Parathyroid adenoma (tissue), 2 donors: ENCODE results near the gene TACC2.
A peak's percentile ranks its signal among the peaks of the same experiment; 100 is the strongest.

Experiments
- H2AFZ ChIP-seq: fragments of 300-600 bp; sonication (generic); one replicate; pipeline ENCODE4 v1.7.0; 2017; ENCODE audit warnings: antibody characterized with exemption, mild to moderate bottlenecking
- H3K27ac ChIP-seq: fragments of 300-600 bp; sonication (generic); one replicate; pipeline ENCODE4 v1.7.0; 2017
- H3K27me3 ChIP-seq: fragments of 300-600 bp; sonication (generic); one replicate; pipeline ENCODE4 v1.7.0; 2017; ENCODE audit warnings: low read length; ENCODE audit not compliant: control insufficient read depth, insufficient read depth
- H3K36me3 ChIP-seq: fragments of 300-600 bp; sonication (generic); one replicate; pipeline ENCODE4 v1.7.0; 2017; ENCODE audit warnings: low read length; ENCODE audit not compliant: control insufficient read depth, insufficient read depth
- H3K4me1 ChIP-seq: fragments of 300-600 bp; sonication (generic); one replicate; pipeline ENCODE4 v1.7.0; 2017; ENCODE audit warnings: control low read depth
- H3K4me2 ChIP-seq: fragments of 300-600 bp; sonication (generic); one replicate; pipeline ENCODE4 v1.7.0; 2017; ENCODE audit warnings: low read length
- H3K4me3 ChIP-seq: fragments of 300-600 bp; sonication (generic); one replicate; pipeline ENCODE4 v1.7.0; 2017; ENCODE audit warnings: low read depth, low read length
- H3K79me2 ChIP-seq: fragments of 300-600 bp; sonication (generic); one replicate; pipeline ENCODE4 v1.7.0; 2017; ENCODE audit warnings: control low read depth
- H3K9ac ChIP-seq: fragments of 300-600 bp; sonication (generic); one replicate; pipeline ENCODE4 v1.7.0; 2017; ENCODE audit warnings: mild to moderate bottlenecking
- H3K9me3 ChIP-seq: fragments of 300-600 bp; sonication (generic); one replicate; pipeline ENCODE4 v1.7.0; 2017; ENCODE audit warnings: low read length; ENCODE audit not compliant: control insufficient read depth
- CTCF ChIP-seq: fragments of 300-600 bp; sonication (generic); IDR thresholded peaks from one replicate; pipeline ENCODE4 v1.7.0; 2017; ENCODE audit warnings: antibody characterized with exemption, mild to moderate bottlenecking
- donor health status: primary hyperparathyroidism.

TACC2 gene

GRCh38 chr10:122296363-122297120 is 307.6 kb downstream of the TACC2 start:
- Histone ChIP-seq H3K9me3 (no peaks in the 10 kb centered on the region), H3K27me3 (no peaks in the 10 kb centered on the region), H3K4me2 (no peak overlapping the region), H3K36me3 (no peaks in the 10 kb centered on the region), H2AFZ (no peak overlapping the region), H3K9ac (no peak overlapping the region), H3K27ac (no peak overlapping the region), H3K79me2 (no peaks in the 10 kb centered on the region), H3K4me1 (no peaks in the 10 kb centered on the region), H3K4me3 (no peak overlapping the region)
- no peak for TF ChIP-seq CTCF

- TF ChIP-seq CTCF: no peak
- H3K27me3 ChIP-seq: no peaks in the 10 kb centered on the region
- no peaks in the 10 kb centered on the region for H3K4me1 ChIP-seq
- H3K4me3 ChIP-seq: no peak overlapping the region
- no peaks in the 10 kb centered on the region for H3K36me3 ChIP-seq
- H3K27ac ChIP-seq: no peak overlapping the region
- no peak overlapping the region for H3K4me2 ChIP-seq
- no peaks in the 10 kb centered on the region for H3K9me3 ChIP-seq
- H3K9ac ChIP-seq: no peak overlapping the region
- no peak overlapping the region for H2AFZ ChIP-seq
- no peaks in the 10 kb centered on the region for H3K79me2 ChIP-seq
Observed at GRCh38 chr10:122297583-122297982, 308.6 kb downstream of the TACC2 start.

GRCh38 chr10:122298206-122298597 is 309.2 kb downstream of the TACC2 start:
- no peak overlapping the region for H2AFZ ChIP-seq
- no peaks in the 10 kb centered on the region for H3K9me3 ChIP-seq
- H3K36me3 ChIP-seq: no peaks in the 10 kb centered on the region
- no peak for TF ChIP-seq CTCF
- no peak overlapping the region for H3K4me3 ChIP-seq
- no peaks in the 10 kb centered on the region for H3K27me3 ChIP-seq
- H3K9ac ChIP-seq: no peak overlapping the region
- H3K79me2 ChIP-seq: no peaks in the 10 kb centered on the region
- no peak overlapping the region for H3K27ac ChIP-seq
- no peaks in the 10 kb centered on the region for H3K4me1 ChIP-seq
- H3K4me2 ChIP-seq: no peak overlapping the region

- no peak overlapping the region for H3K4me3 ChIP-seq
- H3K27me3 ChIP-seq: no peaks in the 10 kb centered on the region
- no peaks in the 10 kb centered on the region for H3K4me1 ChIP-seq
- H2AFZ ChIP-seq: peak overlapping the region; percentile 74
- H3K27ac ChIP-seq: no peak overlapping the region
- no peaks in the 10 kb centered on the region for H3K9me3 ChIP-seq
- no peaks in the 10 kb centered on the region for H3K36me3 ChIP-seq
- no peak overlapping the region for H3K9ac ChIP-seq
- peak overlapping the region; percentile 44 for H3K4me2 ChIP-seq
- peak; percentile 88 for TF ChIP-seq CTCF
- H3K79me2 ChIP-seq: no peaks in the 10 kb centered on the region
Observed at GRCh38 chr10:122298598-122299301, 309.8 kb downstream of the TACC2 start.
